IMR-90 (cell line): ENCODE measurements around the gene ITGB1BP1. TPM values are rescaled to one million over a fixed set of nuclear protein-coding genes. Genes with fewer than 3 reads are reported as not detected.

Experiments used
- ATAC-seq: fragments of 200-7000 bp; cut with Tn5 transposase; 2 replicates; pipeline ENCODE4 v1.9.1; 2020; ENCODE audit warnings: low read depth, mild to moderate bottlenecking, moderate library complexity
- BruUV-seq: library from RNA; stranded (reverse); fragments of 400-500 nt; replicated peaks from 2 replicates; lab custom pipeline; 2021; lab: Mats Ljungman, UMichigan
- CTCF ChIA-PET: fragments of 300-600 bp; formaldehyde crosslinking; extraction: SDS; loops from one replicate; lab custom pipeline; 2021; ENCODE audit warnings: antibody characterized with exemption; lab: Yijun Ruan, JAX
- POLR2A ChIA-PET: fragments of 300-600 bp; sonication (Branson Sonifier 250); formaldehyde crosslinking; loops from one replicate; lab custom pipeline; 2022; ENCODE audit warnings: antibody characterized with exemption; ENCODE audit not compliant: unreplicated experiment; lab: Charles Lee
- DNase-seq: peaks from one replicate; pipeline ENCODE4 v3.0.0; 2013
- H2AFZ ChIP-seq: replicated peaks from 2 replicates; pipeline ENCODE3; 2013; ENCODE audit warnings: low read length, mild to moderate bottlenecking; ENCODE audit not compliant: poor library complexity
- H2AK5ac ChIP-seq: 2 replicates; pipeline ENCODE4 v1.6.1; 2013; ENCODE audit warnings: low read depth, low read length, inconsistent platforms
- H2AK9ac ChIP-seq: replicated peaks from 2 replicates; pipeline ENCODE3; 2013; ENCODE audit warnings: mild to moderate bottlenecking, low read depth, low read length, moderate library complexity; ENCODE audit not compliant: poor library complexity
- H2BK120ac ChIP-seq: 2 replicates; pipeline ENCODE4 v1.6.1; 2013; ENCODE audit warnings: low read depth, low read length, inconsistent platforms
- H2BK15ac ChIP-seq: 3 replicates; pipeline ENCODE4 v1.6.1; 2013; ENCODE audit warnings: low read depth, low read length, inconsistent platforms
- H2BK20ac ChIP-seq: 2 replicates; pipeline ENCODE4 v1.6.1; 2013; ENCODE audit warnings: low read depth, mild to moderate bottlenecking, inconsistent platforms, low read length, moderate library complexity
- H2BK5ac ChIP-seq: 2 replicates; pipeline ENCODE4 v1.6.1; 2013; ENCODE audit warnings: mild to moderate bottlenecking, low read depth, low read length, inconsistent platforms; ENCODE audit not compliant: poor library complexity, severe bottlenecking
- H3K14ac ChIP-seq: replicated peaks from 2 replicates; pipeline ENCODE4 v1.6.1; 2013; ENCODE audit warnings: low read depth, low read length, inconsistent platforms
- H3K18ac ChIP-seq: 2 replicates; pipeline ENCODE4 v1.6.1; 2013; ENCODE audit warnings: low read depth, low read length, control low read depth
- H3K23ac ChIP-seq: 2 replicates; pipeline ENCODE4 v1.6.1; 2013; ENCODE audit warnings: low read depth, low read length, inconsistent platforms
- H3K27ac ChIP-seq: 2 replicates; pipeline ENCODE4 v1.5.1; 2013; ENCODE audit warnings: mild to moderate bottlenecking, control low read depth, low read length; ENCODE audit not compliant: insufficient read depth
- H3K27me3 ChIP-seq: 2 replicates; pipeline ENCODE4 v1.6.1; 2013; ENCODE audit warnings: low read length; ENCODE audit not compliant: control insufficient read depth, insufficient read depth
- H3K36me3 ChIP-seq: 2 replicates; pipeline ENCODE4 v1.6.1; 2013; ENCODE audit warnings: low read length, mixed read lengths; ENCODE audit not compliant: control insufficient read depth, insufficient read depth
- H3K4ac ChIP-seq: 2 replicates; pipeline ENCODE4 v1.6.1; 2013; ENCODE audit warnings: low read depth, low read length, inconsistent platforms
- H3K4me1 ChIP-seq: 2 replicates; pipeline ENCODE4 v1.6.1; 2013; ENCODE audit warnings: low read length, mixed read lengths; ENCODE audit not compliant: control insufficient read depth, insufficient read depth
- H3K4me2 ChIP-seq: 2 replicates; pipeline ENCODE4 v1.6.1; 2013; ENCODE audit warnings: low read depth, mild to moderate bottlenecking, control low read depth, low read length, moderate library complexity
- H3K4me3 ChIP-seq: 2 replicates; pipeline ENCODE4 v1.5.1; 2013; ENCODE audit warnings: low read depth, mild to moderate bottlenecking, control low read depth, low read length, moderate library complexity; ENCODE audit not compliant: insufficient read depth
- H3K56ac ChIP-seq: 2 replicates; pipeline ENCODE4 v1.6.1; 2013; ENCODE audit warnings: low read length, inconsistent platforms; ENCODE audit not compliant: insufficient read depth; ENCODE audit errors: extremely low read depth
- H3K79me1 ChIP-seq, 2 experiments: 2 replicates each; pipeline ENCODE4 v1.6.1; 2013; ENCODE audit warnings: low read length in 2 of 2, inconsistent platforms in 1 of 2, low read depth in 1 of 2
- H3K9ac ChIP-seq: 2 replicates; pipeline ENCODE4 v1.6.1; 2013; ENCODE audit warnings: low read depth, low read length, control low read depth
- H3K9me1 ChIP-seq: 2 replicates; pipeline ENCODE4 v1.6.1; 2013; ENCODE audit warnings: low read length, inconsistent platforms; ENCODE audit not compliant: insufficient read depth
- H3K9me3 ChIP-seq: 2 replicates; pipeline ENCODE4 v1.6.1; 2013; ENCODE audit warnings: low read length; ENCODE audit not compliant: control insufficient read depth, insufficient read depth
- H4K20me1 ChIP-seq: 2 replicates; pipeline ENCODE4 v1.6.1; 2013; ENCODE audit warnings: low read length, inconsistent platforms; ENCODE audit not compliant: insufficient read depth
- H4K5ac ChIP-seq: 2 replicates; pipeline ENCODE4 v1.6.1; 2013; ENCODE audit warnings: mild to moderate bottlenecking, low read depth, low read length, control low read depth
- H4K8ac ChIP-seq, 2 experiments: 2 replicates each; pipeline ENCODE4 v1.6.1; 2013; ENCODE audit warnings: low read depth in 2 of 2, low read length in 2 of 2, control low read depth in 1 of 2, inconsistent platforms in 1 of 2
- H4K91ac ChIP-seq: 2 replicates; pipeline ENCODE4 v1.6.1; 2013; ENCODE audit warnings: low read depth, low read length, inconsistent platforms; ENCODE audit not compliant: insufficient read depth
- BHLHE40 ChIP-seq: fragments of 150-350 bp; IDR thresholded peaks from 2 replicates; pipeline ENCODE4 v1.6.1; 2016; ENCODE audit warnings: mild to moderate bottlenecking, low read depth, low read length
- FOS ChIP-seq: fragments of 150-350 bp; IDR thresholded peaks from 2 replicates; pipeline ENCODE4 v1.6.1; 2016; ENCODE audit warnings: low read depth, low read length
- MAFK ChIP-seq: IDR thresholded peaks from 2 replicates; pipeline ENCODE4 v1.6.1; 2012; ENCODE audit warnings: low read depth, low read length, improper control_type of control experiment
- NFE2L2 ChIP-seq: fragments of 150-350 bp; IDR thresholded peaks from 2 replicates; pipeline ENCODE4 v1.6.1; 2016; ENCODE audit warnings: low read depth, mild to moderate bottlenecking, low read length
- POLR2A ChIP-seq: IDR thresholded peaks from 2 replicates; pipeline ENCODE4 v1.6.1; 2012; ENCODE audit warnings: mild to moderate bottlenecking, low read depth, low read length
- RCOR1 ChIP-seq: IDR thresholded peaks from 2 replicates; pipeline ENCODE4 v1.6.1; 2012; ENCODE audit warnings: mild to moderate bottlenecking, low read length, improper control_type of control experiment; ENCODE audit not compliant: insufficient replicate concordance
- RFX5 ChIP-seq: IDR thresholded peaks from 2 replicates; pipeline ENCODE4 v1.8.0; 2012; ENCODE audit warnings: low read depth, mild to moderate bottlenecking, low read length, moderate library complexity
- WGBS, 2 experiments: methylation state at CpG; one replicate each; pipeline versions ENCODE4 v1.1.5 to v1.1.7; 2013; ENCODE audit warnings: missing lambda C conversion rate in 2 of 2; ENCODE audit not compliant: insufficient read length in 1 of 2; ENCODE audit errors: extremely low coverage in 2 of 2; 5-methylcytosine and 5-hydroxymethylcytosine counted together
- dilution Hi-C: fragments of 300-500 bp; cut with HindIII; formaldehyde crosslinking; loops from one replicate; pipeline ENCODE4 v1.14.3; 2018; ENCODE audit warnings: low sequenced_read_pairs; ENCODE audit not compliant: unreplicated experiment
- in situ Hi-C: fragments of 300-500 bp; cut with MboI; formaldehyde crosslinking; loops from 3 replicates; pipeline ENCODE4 v1.14.3; 2019; ENCODE audit warnings: low sequenced_read_pairs, inconsistent platforms, mixed read lengths
- intact Hi-C: fragments of 100-400 bp; cut with micrococcal nuclease; formaldehyde crosslinking; loops from 2 replicates; pipeline ENCODE4 v1.10.0; 2022
- polyA plus RNA-seq, 3 experiments: library from polyadenylated mRNA; depleted of rRNA; stranded (reverse); fragments of >200 nt; gene quantifications; 2 replicates each; pipeline ENCODE4 v1.2.3, GENCODE V29; 2012; ENCODE audit warnings: low replicate concordance in 1 of 3
- total RNA-seq: library from RNA; depleted of rRNA; stranded (reverse); fragments of >200 nt; gene quantifications from 2 replicates; pipeline ENCODE4 v1.2.3, GENCODE V29; 2012

The ITGB1BP1 gene
- total and polyA plus RNA-seq, 2 of the 4 experiments (the other 2 are of a cell fraction), result 48.6 to 88.1 TPM

- no CpG with 5 or more reads among the region's 10 CpGs for WGBS, 2 experiments
- no peak overlapping the region for H2BK5ac ChIP-seq
Observed at GRCh38 chr2:9467687-9468086, 44.4 kb upstream of the ITGB1BP1 start.

More at GRCh38 chr2:9467687-9468086, 44.4 kb upstream of the ITGB1BP1 start:
- Histone ChIP-seq H2AK5ac (no peak overlapping the region), H4K8ac (no peak overlapping the region), H2BK20ac (no peak overlapping the region), H3K4me3 (no peak overlapping the region), H3K4ac (no peak overlapping the region), H3K14ac (no peak overlapping the region), H3K9me1 (peaks cover 7% of the 10 kb centered on the region; the same call in 1 of the 2 replicates), H2AK9ac (no peak overlapping the region), H4K5ac (no peak overlapping the region), H2BK120ac (no peak overlapping the region), H3K4me2 (no peak overlapping the region), H3K79me1 (peaks cover 7 to 15% of the 10 kb centered on the region in 2 experiments; a peak in 3 of 4 replicates), H3K18ac (no peak overlapping the region), H3K56ac (no peak overlapping the region), H2AFZ (no peak overlapping the region), H3K36me3 (peaks cover 14% of the 10 kb centered on the region), H3K9ac (no peak overlapping the region), H2BK15ac (no peak overlapping the region), H3K9me3 (no peaks in the 10 kb centered on the region), H3K27me3 (no peaks in the 10 kb centered on the region), H3K23ac (no peak overlapping the region), H3K4me1 (peaks cover 4% of the 10 kb centered on the region; the same call in 1 of the 2 replicates), H4K20me1 (no peaks in the 10 kb centered on the region), H3K27ac (no peak overlapping the region), H4K91ac (no peak overlapping the region)
- no TSS peak for BruUV-seq
- dilution Hi-C loops, result no loop called here
- POLR2A ChIA-PET, result no interaction called here
- no peak for ATAC-seq
- CTCF ChIA-PET, result no interaction called here
- TF ChIP-seq BHLHE40 (no peak), POLR2A (no peak), RFX5 (no peak), FOS (no peak), NFE2L2 (no peak), MAFK (no peak), RCOR1 (no peak)
- no peak for DNase-seq
- intact Hi-C loops, result no loop called here
- in situ Hi-C loops, result no loop called here
